HCT116 (cell line): ENCODE measurements around the gene PFKFB2. TPM values are rescaled to one million over a fixed set of nuclear protein-coding genes. Genes with fewer than 3 reads are reported as not detected.

Experiments
- ATAC-seq: fragments of 200-7000 bp; cut with Tn5 transposase; 2 replicates; pipeline ENCODE4 v1.9.1; 2020; ENCODE audit warnings: mild to moderate bottlenecking, moderate library complexity
- BruUV-seq: library from RNA; stranded (reverse); fragments of 400-500 nt; replicated peaks from 2 replicates; lab custom pipeline; 2021; lab: Mats Ljungman, UMichigan
- CTCF ChIA-PET: fragments of 300-600 bp; sonication (Branson Sonifier 250); formaldehyde crosslinking; loops from one replicate; lab custom pipeline; 2021; ENCODE audit warnings: antibody characterized with exemption; lab: Charles Lee
- POLR2A ChIA-PET: fragments of 300-600, 350-600 bp; sonication (Branson Sonifier 250); formaldehyde crosslinking; loops from one replicate; lab custom pipeline; 2021; ENCODE audit warnings: antibody characterized with exemption; lab: Charles Lee
- RAD21 ChIA-PET, 2 experiments: fragments of 300-600 bp; sonication (Branson Sonifier 250); formaldehyde crosslinking; loops; one replicate each; lab custom pipeline; 2023; ENCODE audit warnings: low total read pairs in 2 of 2; ENCODE audit not compliant: uncharacterized antibody in 2 of 2, unreplicated experiment in 2 of 2, low non-redundant PET in 1 of 2; lab: Charles Lee
- DNase-seq: peaks from one replicate; pipeline ENCODE4 v3.0.0-alpha.2; 2010; ENCODE audit warnings: low read depth, low spot score
- H2AFZ ChIP-seq: fragments of 200-600 bp; shearing (Covaris generic), sonication (generic); 2 replicates; pipeline ENCODE4 v1.6.1; 2017; ENCODE audit warnings: low read depth, mixed run types, mixed read lengths, antibody characterized with exemption, low read length; ENCODE audit not compliant: poor library complexity, severe bottlenecking
- H3K27ac ChIP-seq: 2 replicates; pipeline ENCODE4 v1.5.1; 2012; ENCODE audit warnings: low read depth, low read length
- H3K27me3 ChIP-seq: fragments of 200-600 bp; sonication (generic); 2 replicates; pipeline ENCODE4 v1.6.1; 2016; ENCODE audit warnings: mixed run types, low read length, mixed read lengths; ENCODE audit not compliant: insufficient read depth
- H3K36me3 ChIP-seq, 2 experiments: fragments of 200-500 bp in 1 of 2; fragments of 200-600 bp in 1 of 2; sonication (Bioruptor generic) in 1 of 2; sonication (generic) in 1 of 2; 2 replicates each; pipeline versions ENCODE4 v1.5.1 to v1.6.1; 2014 to 2016; ENCODE audit warnings: low read length in 2 of 2, inconsistent platforms in 1 of 2, mixed read lengths in 1 of 2, mixed run types in 1 of 2; ENCODE audit not compliant: insufficient read depth in 2 of 2, control insufficient read depth in 1 of 2
- H3K4me1 ChIP-seq, 2 experiments: fragments of 200-600 bp in 1 of 2; sonication (generic) in 1 of 2; 2 replicates each; pipeline versions ENCODE4 v1.5.1 to v1.6.1; 2012 to 2017; ENCODE audit warnings: low read length in 2 of 2, inconsistent platforms in 1 of 2, mild to moderate bottlenecking in 1 of 2, mixed read lengths in 1 of 2, mixed run types in 1 of 2, moderate library complexity in 1 of 2; ENCODE audit not compliant: insufficient read depth in 2 of 2, control insufficient read depth in 1 of 2
- H3K4me2 ChIP-seq: fragments of 200-600 bp; sonication (generic); 2 replicates; pipeline ENCODE4 v1.6.1; 2017; ENCODE audit warnings: mixed run types, low read length, mixed read lengths
- H3K4me3 ChIP-seq, 2 experiments: fragments of 200-600 bp in 1 of 2; sonication (generic) in 1 of 2; replicated peaks in 1 of 2; 2 replicates each; pipeline ENCODE4 v1.5.1; 2011 to 2016; ENCODE audit warnings: low read length in 2 of 2, control low read depth in 1 of 2, low read depth in 1 of 2, mild to moderate bottlenecking in 1 of 2, mixed read lengths in 1 of 2, mixed run types in 1 of 2
- H3K79me2 ChIP-seq: fragments of 200-600 bp; sonication (generic); 2 replicates; pipeline ENCODE4 v1.6.1; 2017; ENCODE audit warnings: mild to moderate bottlenecking, mixed run types, low read length, moderate library complexity, mixed read lengths; ENCODE audit not compliant: insufficient read depth
- H3K9ac ChIP-seq: fragments of 200-600 bp; sonication (generic); 2 replicates; pipeline ENCODE4 v1.6.1; 2016; ENCODE audit warnings: low read length, mixed read lengths
- H3K9me2 ChIP-seq: fragments of 200-600 bp; sonication (generic), shearing (Covaris generic); 2 replicates; pipeline ENCODE4 v1.6.1; 2017; ENCODE audit warnings: mixed run types, mild to moderate bottlenecking, moderate library complexity; ENCODE audit not compliant: insufficient read depth
- H3K9me3 ChIP-seq, 2 experiments: fragments of 200-500 bp in 1 of 2; fragments of 200-600 bp in 1 of 2; sonication (Bioruptor generic) in 1 of 2; sonication (generic) in 1 of 2; 2 replicates each; pipeline ENCODE4 v1.6.1; 2014 to 2017; ENCODE audit warnings: low read length in 2 of 2, mixed read lengths in 2 of 2, inconsistent platforms in 1 of 2, low read depth in 1 of 2, mild to moderate bottlenecking in 1 of 2, mixed run types in 1 of 2, moderate library complexity in 1 of 2; ENCODE audit not compliant: control insufficient read depth in 1 of 2, insufficient read depth in 1 of 2
- H4K20me1 ChIP-seq: fragments of 200-600 bp; sonication (generic), shearing (Covaris generic); 2 replicates; pipeline ENCODE4 v1.6.1; 2017; ENCODE audit warnings: mixed run types, mild to moderate bottlenecking, moderate library complexity; ENCODE audit not compliant: insufficient read depth
- ATF3 ChIP-seq: IDR thresholded peaks from 2 replicates; pipeline ENCODE4 v1.6.1; 2012
- EZH2 ChIP-seq: fragments of 200-600 bp; sonication (generic); IDR thresholded peaks from 2 replicates; pipeline ENCODE4 v1.6.1; 2017; ENCODE audit warnings: antibody characterized with exemption, mixed run types
- POLR2A ChIP-seq: IDR thresholded peaks from 2 replicates; pipeline ENCODE4 v1.7.0; 2011; ENCODE audit warnings: borderline replicate concordance; ENCODE audit not compliant: insufficient read depth, insufficient read length; ENCODE audit errors: extremely low read depth
- TCF7L2 ChIP-seq: IDR thresholded peaks from 2 replicates; pipeline ENCODE4 v1.7.0; 2011; ENCODE audit warnings: borderline replicate concordance, inconsistent platforms; ENCODE audit not compliant: insufficient read depth, insufficient read length; ENCODE audit errors: extremely low read depth
- ZBTB33 ChIP-seq: IDR thresholded peaks from 2 replicates; pipeline ENCODE4 v1.6.1; 2011; ENCODE audit warnings: mild to moderate bottlenecking, low read length, moderate library complexity; ENCODE audit not compliant: insufficient replicate concordance; ENCODE audit errors: extremely low read depth
- intact Hi-C: fragments of 100-400 bp; cut with micrococcal nuclease; formaldehyde crosslinking; loops from 2 replicates; pipeline ENCODE4 v1.10.0; 2022
- total RNA-seq: library from RNA; stranded (reverse); gene quantifications from one replicate; pipeline ENCODE4 v1.2.1, GENCODE V29; 2021; ENCODE audit not compliant: unreplicated experiment

Gene PFKFB2
- total RNA-seq, 1 experiment from 2014 or later: 13.9 TPM

- BruUV-seq: no TSS peak
- ChIA-PET RAD21 (no interaction called here), CTCF (no interaction called here), POLR2A (no interaction called here)
- Histone ChIP-seq H3K27ac (no peak overlapping the region), H3K79me2 (no peaks in the 10 kb centered on the region), H4K20me1 (no peaks in the 10 kb centered on the region), H3K4me3 (no peak overlapping the region), H3K27me3 (no peaks in the 10 kb centered on the region), H3K9ac (no peak overlapping the region), H3K4me2 (no peak overlapping the region), H3K4me1 (peaks cover 13 to 61% of the 10 kb centered on the region in 2 experiments), H2AFZ (no peak overlapping the region), H3K9me3 (no peaks in the 10 kb centered on the region), H3K36me3 (no peaks in the 10 kb centered on the region), H3K9me2 (no peaks in the 10 kb centered on the region)
- DNase-seq (no peak), ATAC-seq (no peak)
- intact Hi-C loops: no loop called here
- TF ChIP-seq ATF3: no peak
- no peak for TF ChIP-seq POLR2A
- no peak for TF ChIP-seq ZBTB33
- no peak for TF ChIP-seq TCF7L2
- no peak for TF ChIP-seq EZH2
Measured at GRCh38 chr1:207015791-207016190, 37.3 kb upstream of the PFKFB2 start.
